GM19455 (cell line): Measurements from ENCODE around the gene UBR3.
"Not testable (repeated sequence)": the region's sequence is repeated elsewhere in the genome, so short reads cannot be mapped to it uniquely, and the experiment has no call there.

ENCODE experiments used
- ATAC-seq: cut with Tn5 transposase; IDR thresholded peaks from one replicate; pipeline ENCODE4 v1.9.1; 2021; ENCODE audit not compliant: unreplicated experiment

The UBR3 gene

DNA sequence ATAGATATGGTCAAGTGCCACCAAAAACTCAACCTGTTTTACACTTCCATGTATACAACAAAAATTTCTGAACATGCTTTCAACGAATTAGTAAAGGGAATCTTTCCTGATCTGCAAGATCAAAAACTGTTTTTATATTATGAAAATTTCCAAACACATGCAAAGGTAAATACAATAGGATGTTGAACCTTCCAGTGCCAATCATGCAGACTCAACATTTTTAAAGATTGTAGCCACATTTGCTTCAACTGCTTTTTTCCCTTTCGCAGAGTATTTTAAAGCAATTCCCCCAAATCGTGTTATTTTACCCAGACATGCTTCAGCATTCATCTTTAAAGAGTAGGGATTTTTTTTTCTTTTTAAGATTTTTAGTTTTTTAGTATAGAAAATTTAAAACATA lies 40.3 kb downstream of the UBR3 start:
- no peak for ATAC-seq

DNA sequence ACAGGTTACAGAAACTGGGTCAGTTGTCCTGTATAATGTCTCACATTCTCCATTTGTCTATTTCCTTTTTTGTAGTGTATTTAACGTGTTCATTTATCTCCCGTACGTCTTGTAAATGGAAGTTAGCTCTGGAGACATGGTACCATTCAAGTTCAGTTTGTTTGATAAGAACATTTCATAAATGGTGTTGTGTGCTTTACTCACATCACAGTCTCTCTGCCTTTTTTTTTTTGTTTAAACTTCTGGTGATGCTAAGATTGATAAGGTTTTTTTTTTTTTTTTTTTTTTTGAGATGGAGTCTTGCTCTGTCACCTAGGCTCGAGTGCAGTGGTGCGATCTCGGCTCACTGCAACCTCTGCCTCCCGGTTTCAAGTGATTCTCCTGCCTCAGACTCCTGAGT lies 41.7 kb downstream of the UBR3 start:
- ATAC-seq: no peak

- not testable (repeated sequence) for ATAC-seq
Measured at GRCh38 chr2:169871369-169871768, 44.1 kb downstream of the UBR3 start.

DNA sequence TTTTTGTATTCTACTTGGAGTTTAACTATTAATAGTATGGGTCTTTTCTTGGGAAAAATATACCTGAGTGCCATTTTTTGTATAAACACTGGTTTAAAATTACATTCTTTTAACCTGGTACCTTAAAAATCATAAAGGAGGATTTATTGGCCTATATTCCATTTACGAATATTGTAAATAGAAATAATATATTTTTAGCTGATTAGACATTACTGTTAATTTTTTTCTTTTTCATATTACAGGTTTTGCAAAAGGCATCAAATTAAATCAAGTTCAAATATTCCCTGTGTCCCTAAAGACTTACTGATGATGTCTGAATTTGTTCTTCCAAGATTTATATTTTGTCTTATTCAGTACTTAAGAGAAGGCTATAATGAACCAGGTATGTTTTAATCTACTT lies 44.7 kb downstream of the UBR3 start:
- no peak for ATAC-seq

- no peak for ATAC-seq
Measured at GRCh38 chr2:169877398-169877797, 50.1 kb downstream of the UBR3 start.

GRCh38 chr2:169887120-169887519 lies 59.9 kb downstream of the UBR3 start:
- no peak for ATAC-seq

- ATAC-seq: no peak
Measured at GRCh38 chr2:169891593-169892298, 64.5 kb downstream of the UBR3 start.

- no peak for ATAC-seq
Measured at GRCh38 chr2:169892951-169893350, 65.7 kb downstream of the UBR3 start.

DNA sequence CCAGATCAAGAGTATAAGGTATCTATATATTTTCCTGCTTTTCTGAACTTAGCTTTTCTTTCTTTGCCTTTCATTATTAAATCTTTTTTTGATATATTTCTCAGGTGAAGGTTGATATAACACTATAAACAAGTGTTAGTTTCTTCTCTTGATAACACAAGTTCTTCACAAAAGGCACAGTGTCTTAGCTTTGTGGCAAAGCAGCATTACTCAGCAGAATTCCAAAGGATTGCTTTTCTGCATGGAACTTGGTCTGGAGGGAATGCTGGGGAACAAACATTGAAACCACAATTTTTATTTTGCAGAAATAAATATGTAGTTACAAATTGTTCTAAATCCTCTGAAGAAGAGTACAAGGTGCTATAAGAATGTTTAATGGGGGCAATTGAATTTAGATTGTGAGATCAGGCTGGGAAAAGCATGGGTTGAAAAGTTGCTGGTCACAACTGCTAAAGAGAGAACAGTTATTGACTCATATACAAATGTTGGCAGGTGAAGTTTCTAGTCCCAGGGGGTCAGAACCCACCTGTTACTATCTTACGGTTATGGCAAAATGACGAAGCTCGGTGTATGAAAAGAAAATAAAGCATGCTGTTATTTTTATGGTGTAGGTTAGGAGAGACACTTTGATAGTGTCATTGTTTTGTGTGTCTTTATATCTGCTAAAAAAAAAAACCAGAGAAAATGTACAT lies 68.2 kb downstream of the UBR3 start:
- no peak for ATAC-seq

GRCh38 chr2:169897834-169898233 lies 70.6 kb downstream of the UBR3 start:
- no peak for ATAC-seq

DNA sequence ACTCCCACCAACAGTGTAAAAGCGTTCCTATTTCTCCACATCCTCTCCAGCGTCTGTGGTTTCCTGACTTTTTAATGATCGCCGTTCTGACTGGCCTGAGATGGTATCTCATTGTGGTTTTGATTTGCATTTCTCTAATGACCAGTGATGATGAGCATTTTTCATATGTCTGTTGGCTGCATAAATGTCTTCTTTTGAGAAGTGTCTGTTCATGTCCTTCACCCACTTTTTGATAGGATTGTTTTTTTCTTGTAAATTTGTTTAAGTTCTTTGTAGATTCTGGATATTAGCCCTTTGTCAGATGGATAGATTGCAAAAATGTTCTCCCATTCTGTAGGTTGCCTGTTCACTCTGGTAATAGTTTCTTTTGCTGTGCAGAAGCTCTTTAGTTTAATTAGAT lies 72.8 kb downstream of the UBR3 start:
- not testable (repeated sequence) for ATAC-seq

- ATAC-seq: no peak
Measured at GRCh38 chr2:169900686-169901085, 73.4 kb downstream of the UBR3 start.

DNA sequence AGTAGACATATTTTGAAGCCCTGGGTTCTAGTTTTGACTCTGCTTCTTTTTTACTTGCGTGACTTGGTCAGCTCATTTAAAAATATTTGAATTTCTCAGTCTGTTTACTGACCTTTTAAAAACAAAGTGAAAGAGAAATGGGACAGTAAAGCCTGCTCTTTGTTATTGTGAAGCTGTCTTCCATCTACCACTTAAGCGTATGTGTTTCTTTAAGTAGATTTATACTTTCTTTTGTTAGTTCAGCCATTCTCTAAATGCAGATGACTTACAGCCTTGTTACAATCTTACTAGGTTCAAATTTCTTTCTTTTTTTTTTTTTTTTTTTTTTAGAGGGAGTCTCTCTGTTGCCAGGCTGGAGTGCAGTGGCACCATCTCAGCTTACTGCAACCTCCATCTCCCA lies 79.5 kb downstream of the UBR3 start:
- no peak for ATAC-seq

GRCh38 chr2:169909376-169909775 lies 82.1 kb downstream of the UBR3 start:
- no peak for ATAC-seq

- ATAC-seq: no peak
Measured at GRCh38 chr2:169910109-169910799, 83.0 kb downstream of the UBR3 start.

GRCh38 chr2:169911119-169911518 lies 83.9 kb downstream of the UBR3 start:
- no peak for ATAC-seq

GRCh38 chr2:169916623-169917022 lies 89.4 kb downstream of the UBR3 start:
- no peak for ATAC-seq

- no peak for ATAC-seq
Measured at GRCh38 chr2:169923977-169924376, 96.7 kb downstream of the UBR3 start.

- no peak for ATAC-seq
Measured at GRCh38 chr2:169925968-169926367, 98.7 kb downstream of the UBR3 start.

DNA sequence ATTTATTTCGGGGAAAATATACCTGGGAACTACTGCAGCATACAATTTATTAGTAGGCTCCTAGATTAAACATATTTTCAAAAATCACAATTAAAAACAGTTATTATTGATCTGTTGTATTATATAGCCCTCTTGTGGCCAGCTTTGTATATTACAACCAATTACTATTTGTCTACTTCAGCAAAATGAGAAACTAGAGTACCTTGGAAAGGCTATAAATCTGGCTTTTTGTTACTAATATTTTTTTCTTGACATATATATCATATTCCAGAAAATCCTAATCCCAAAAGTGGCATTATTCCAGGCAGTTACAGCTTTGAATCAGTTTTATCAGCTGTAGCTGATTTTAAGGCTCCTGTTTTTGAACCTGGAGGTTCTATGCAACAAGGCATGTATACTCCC lies 101.2 kb downstream of the UBR3 start:
- no peak for ATAC-seq

- peak; percentile 84 for ATAC-seq
Measured at GRCh38 chr2:169933124-169933711, 106.0 kb downstream of the UBR3 start.

GRCh38 chr2:169936652-169937051 lies 109.4 kb downstream of the UBR3 start:
- ATAC-seq: not testable (repeated sequence)
